Measurements from ENCODE around the gene KCTD7. TPM values are rescaled to one million over a fixed set of nuclear protein-coding genes. Genes with fewer than 3 reads are reported as not detected.

KCTD7 gene
- total and polyA plus RNA-seq, 2 of the 13 experiments (the other 11 are each of a cell fraction or from before 2014, with no cell fraction given): 7.3 to 13.5 TPM

GRCh38 chr7:66682350-66683093 lies 53.8 kb downstream of the KCTD7 start (continued):
- TF ChIP-seq, protein P1, sequence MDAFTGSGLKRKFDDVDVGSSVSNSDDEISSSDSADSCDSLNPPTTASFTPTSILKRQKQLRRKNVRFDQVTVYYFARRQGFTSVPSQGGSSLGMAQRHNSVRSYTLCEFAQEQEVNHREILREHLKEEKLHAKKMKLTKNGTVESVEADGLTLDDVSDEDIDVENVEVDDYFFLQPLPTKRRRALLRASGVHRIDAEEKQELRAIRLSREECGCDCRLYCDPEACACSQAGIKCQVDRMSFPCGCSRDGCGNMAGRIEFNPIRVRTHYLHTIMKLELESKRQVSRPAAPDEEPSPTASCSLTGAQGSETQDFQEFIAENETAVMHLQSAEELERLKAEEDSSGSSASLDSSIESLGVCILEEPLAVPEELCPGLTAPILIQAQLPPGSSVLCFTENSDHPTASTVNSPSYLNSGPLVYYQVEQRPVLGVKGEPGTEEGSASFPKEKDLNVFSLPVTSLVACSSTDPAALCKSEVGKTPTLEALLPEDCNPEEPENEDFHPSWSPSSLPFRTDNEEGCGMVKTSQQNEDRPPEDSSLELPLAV (CRISPR knock-in tag; conservative IDR thresholded peaks at IDR 0.05; ENCODE audit: low read depth): no peak
- TF ChIP-seq MXI1 (IDR thresholded peaks at IDR 0.05; ENCODE audit: borderline replicate concordance, low read depth, low read length) (no peak), ZNF292 (CRISPR knock-in tag; IDR thresholded peaks at IDR 0.05; ENCODE audit: borderline replicate concordance, low read depth) (no peak), ZNF703 (CRISPR knock-in tag; IDR thresholded peaks at IDR 0.05; ENCODE audit: borderline replicate concordance) (no peak), PAWR (CRISPR knock-in tag; IDR thresholded peaks at IDR 0.05; ENCODE audit: borderline replicate concordance) (no peak), SOX6 (IDR thresholded peaks at IDR 0.05) (no peak), SOX6 (CRISPR knock-in tag; IDR thresholded peaks at IDR 0.05) (peak; percentile 3; the same call in 1 of the 2 replicates), ZNF747 (CRISPR knock-in tag; IDR thresholded peaks at IDR 0.05; ENCODE audit: borderline replicate concordance) (no peak), GATA4 (IDR thresholded peaks at IDR 0.05; ENCODE audit: borderline replicate concordance, low read depth) (no peak), PHF8 (CRISPR knock-in tag; IDR thresholded peaks at IDR 0.05) (no peak), HMG20B (CRISPR knock-in tag; conservative IDR thresholded peaks at IDR 0.05) (no peak), NONO (IDR thresholded peaks at IDR 0.05) (no peak), NONO (CRISPR knock-in tag; conservative IDR thresholded peaks at IDR 0.05) (no peak), ZBTB38 (CRISPR knock-in tag; IDR thresholded peaks at IDR 0.05) (peak; percentile 9; the same call in 1 of the 2 replicates), ATRX (CRISPR knock-in tag; IDR thresholded peaks at IDR 0.05; ENCODE audit: borderline replicate concordance) (no peak), RBFOX2 (IDR thresholded peaks at IDR 0.05; ENCODE audit: low read depth, low read length) (no peak), KDM1A (CRISPR knock-in tag; IDR thresholded peaks at IDR 0.05) (no peak), ZNF883 (CRISPR knock-in tag; IDR thresholded peaks at IDR 0.05; ENCODE audit: not compliant biosample characterization) (no peak), ZNF143 (CRISPR knock-in tag; IDR thresholded peaks at IDR 0.05) (no peak), KLF9 (CRISPR knock-in tag; IDR thresholded peaks at IDR 0.05; ENCODE audit: low read depth) (no peak), ZFP91 (CRISPR knock-in tag; IDR thresholded peaks at IDR 0.05; ENCODE audit: borderline replicate concordance) (0 out of 2 replicates have a peak, but pooled peaks have one; percentile 4), ZBTB21 (CRISPR knock-in tag; IDR thresholded peaks at IDR 0.05) (no peak), ZSCAN21 (CRISPR knock-in tag; IDR thresholded peaks at IDR 0.05; ENCODE audit: borderline replicate concordance) (no peak)
- TF ChIP-seq, protein P2, sequence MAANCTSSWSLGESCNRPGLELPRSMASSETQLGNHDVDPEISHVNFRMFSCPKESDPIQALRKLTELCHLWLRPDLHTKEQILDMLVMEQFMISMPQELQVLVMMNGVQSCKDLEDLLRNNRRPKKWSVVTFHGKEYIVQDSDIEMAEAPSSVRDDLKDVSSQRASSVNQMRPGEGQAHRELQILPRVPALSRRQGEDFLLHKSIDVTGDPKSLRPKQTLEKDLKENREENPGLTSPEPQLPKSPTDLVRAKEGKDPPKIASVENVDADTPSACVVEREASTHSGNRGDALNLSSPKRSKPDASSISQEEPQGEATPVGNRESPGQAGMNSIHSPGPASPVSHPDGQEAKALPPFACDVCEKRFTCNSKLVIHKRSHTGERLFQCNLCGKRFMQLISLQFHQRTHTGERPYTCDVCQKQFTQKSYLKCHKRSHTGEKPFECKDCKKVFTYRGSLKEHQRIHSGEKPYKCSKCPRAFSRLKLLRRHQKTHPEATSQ (CRISPR knock-in tag; IDR thresholded peaks at IDR 0.05; ENCODE audit: borderline replicate concordance): 0 out of 2 replicates have a peak, but pooled peaks have one; percentile 6

All from HepG2 (cell line).